ENCODE data around the gene STON2. TPM values are rescaled to one million over a fixed set of nuclear protein-coding genes. Genes with fewer than 3 reads are reported as not detected.

Gene STON2
- total and polyA plus RNA-seq, 2 of the 8 experiments (the other 6 are each of a cell fraction or from before 2014, with no cell fraction given): 8.9 to 50.0 TPM

GRCh38 chr14:81264671-81265070, 135.5 kb downstream of the STON2 start (continued):
- no peak for TF ChIP-seq CTBP2 (IDR thresholded peaks at IDR 0.05; ENCODE audit: borderline replicate concordance, insufficient read depth, insufficient read length, low read length)
- no peak for TF ChIP-seq NRF1 (IDR thresholded peaks at IDR 0.05; ENCODE audit: low read depth, low read length)

All from H1 (cell line).